ENCODE measurements around the gene MYCL. TPM values are rescaled to one million over a fixed set of nuclear protein-coding genes. Genes with fewer than 3 reads are reported as not detected.
A peak's percentile ranks its signal among the peaks of the same experiment; 100 is the strongest.

The MYCL gene
- polyA plus RNA-seq, 1 experiment = 0.77 TPM

DNA sequence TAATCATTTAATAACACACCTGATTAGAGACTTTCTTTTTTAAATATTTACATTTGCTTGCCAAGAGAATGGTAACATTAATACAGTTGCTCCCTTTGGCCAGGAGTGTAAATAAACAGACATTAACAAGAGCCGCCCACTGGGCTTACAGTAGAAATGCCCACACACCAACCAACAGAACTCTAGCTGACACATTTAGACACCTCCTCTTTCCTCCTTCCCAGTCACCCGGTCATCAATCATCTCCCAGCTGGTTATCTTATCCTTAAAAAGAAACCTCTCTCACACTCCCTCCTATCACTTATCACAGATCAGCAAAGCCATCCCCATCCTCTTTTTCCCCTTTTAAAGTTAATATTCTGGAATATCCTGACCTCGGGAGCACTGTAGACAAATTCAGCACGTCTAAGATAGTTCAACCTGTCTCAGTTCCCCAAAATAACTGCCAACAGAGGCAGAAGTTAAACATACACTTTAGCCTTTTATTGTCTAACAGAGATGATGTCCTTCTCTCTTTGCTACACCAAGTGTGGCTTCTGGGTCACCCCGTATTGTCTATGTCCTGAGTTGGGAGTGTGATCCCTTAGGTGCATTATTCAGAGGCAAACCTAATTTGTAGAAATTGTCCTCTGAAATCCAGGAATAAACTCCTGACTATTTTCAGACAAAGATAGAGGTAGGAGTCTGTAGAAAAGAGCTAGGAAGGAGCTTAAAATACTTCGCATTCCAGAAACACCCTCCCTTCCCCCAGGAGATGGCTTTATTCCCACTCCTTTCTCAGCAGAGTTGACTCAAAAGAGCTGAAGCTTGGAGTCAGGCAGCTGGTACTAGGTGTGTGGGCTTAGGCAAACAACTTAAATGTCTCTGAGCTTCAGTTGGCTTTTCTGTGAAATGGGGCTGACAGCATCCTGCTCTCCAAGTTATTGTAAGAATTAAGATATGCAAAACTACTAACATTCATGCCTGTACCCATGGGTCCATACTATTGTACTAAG, 8.8 kb downstream of the MYCL start:
- H3K9me3 ChIP-seq (ENCODE audit: control insufficient read depth, insufficient read depth, low read length) = no peaks in the 10 kb centered on the region
- TF ChIP-seq, protein P1, sequence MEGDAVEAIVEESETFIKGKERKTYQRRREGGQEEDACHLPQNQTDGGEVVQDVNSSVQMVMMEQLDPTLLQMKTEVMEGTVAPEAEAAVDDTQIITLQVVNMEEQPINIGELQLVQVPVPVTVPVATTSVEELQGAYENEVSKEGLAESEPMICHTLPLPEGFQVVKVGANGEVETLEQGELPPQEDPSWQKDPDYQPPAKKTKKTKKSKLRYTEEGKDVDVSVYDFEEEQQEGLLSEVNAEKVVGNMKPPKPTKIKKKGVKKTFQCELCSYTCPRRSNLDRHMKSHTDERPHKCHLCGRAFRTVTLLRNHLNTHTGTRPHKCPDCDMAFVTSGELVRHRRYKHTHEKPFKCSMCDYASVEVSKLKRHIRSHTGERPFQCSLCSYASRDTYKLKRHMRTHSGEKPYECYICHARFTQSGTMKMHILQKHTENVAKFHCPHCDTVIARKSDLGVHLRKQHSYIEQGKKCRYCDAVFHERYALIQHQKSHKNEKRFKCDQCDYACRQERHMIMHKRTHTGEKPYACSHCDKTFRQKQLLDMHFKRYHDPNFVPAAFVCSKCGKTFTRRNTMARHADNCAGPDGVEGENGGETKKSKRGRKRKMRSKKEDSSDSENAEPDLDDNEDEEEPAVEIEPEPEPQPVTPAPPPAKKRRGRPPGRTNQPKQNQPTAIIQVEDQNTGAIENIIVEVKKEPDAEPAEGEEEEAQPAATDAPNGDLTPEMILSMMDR (IDR thresholded peaks at IDR 0.05; ENCODE audit: low read depth, low read length) = no peak
- no peak overlapping the region for H3K4me3 ChIP-seq (ENCODE audit: low read depth, low read length)
- peak overlapping the region; percentile 13 for H3K27ac ChIP-seq (ENCODE audit: low read depth, low read length)
- POLR2A ChIA-PET = interaction anchor here (0.5 to 2.7 kb wide), 7 partner anchors 9 to 63 kb away, joined by 3 to 10 read pairs (median 5); partner anchors contain the start of genes MFSD2A, MYCL and TRIT1
- DNase-seq (ENCODE audit: low read depth, low spot score) = peak; percentile 48
- CTCF ChIA-PET = interaction anchor here (1.0 to 4.5 kb wide), 5 partner anchors 10 to 139 kb away, joined by 3 to 15 read pairs (median 4); no protein-coding TSS in a partner anchor
- H3K27me3 ChIP-seq (ENCODE audit: control insufficient read depth, insufficient read depth, low read length) = no peaks in the 10 kb centered on the region

DNA sequence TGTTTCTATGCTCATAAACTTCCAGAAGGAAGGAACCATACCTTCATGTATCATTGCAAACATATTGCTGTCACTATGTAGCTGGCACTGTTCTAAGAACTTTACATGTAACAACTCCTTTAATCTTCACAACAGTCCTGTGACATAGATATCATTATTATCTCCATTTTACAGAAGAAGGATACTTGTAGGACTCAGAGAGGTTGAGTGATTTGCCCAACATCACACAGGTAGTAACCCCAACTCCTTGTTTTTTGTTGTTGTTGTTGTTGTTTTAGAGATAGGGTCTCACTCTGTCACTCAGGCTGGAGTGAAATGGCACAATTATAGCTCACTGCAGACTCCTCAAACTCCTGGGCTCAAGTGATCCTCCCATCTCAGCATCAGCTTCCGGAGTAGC, 10.8 kb downstream of the MYCL start:
- Histone ChIP-seq H3K27ac (ENCODE audit: low read depth, low read length) (no peak overlapping the region), H3K9me3 (ENCODE audit: control insufficient read depth, insufficient read depth, low read length) (no peaks in the 10 kb centered on the region), H3K27me3 (ENCODE audit: control insufficient read depth, insufficient read depth, low read length) (no peaks in the 10 kb centered on the region), H3K4me3 (ENCODE audit: low read depth, low read length) (no peak overlapping the region)
- ChIA-PET POLR2A (no interaction called here), CTCF (no interaction called here)
- DNase-seq (ENCODE audit: low read depth, low spot score) = no peak
- TF ChIP-seq, protein P1 (IDR thresholded peaks at IDR 0.05; ENCODE audit: low read depth, low read length) = no peak

DNA sequence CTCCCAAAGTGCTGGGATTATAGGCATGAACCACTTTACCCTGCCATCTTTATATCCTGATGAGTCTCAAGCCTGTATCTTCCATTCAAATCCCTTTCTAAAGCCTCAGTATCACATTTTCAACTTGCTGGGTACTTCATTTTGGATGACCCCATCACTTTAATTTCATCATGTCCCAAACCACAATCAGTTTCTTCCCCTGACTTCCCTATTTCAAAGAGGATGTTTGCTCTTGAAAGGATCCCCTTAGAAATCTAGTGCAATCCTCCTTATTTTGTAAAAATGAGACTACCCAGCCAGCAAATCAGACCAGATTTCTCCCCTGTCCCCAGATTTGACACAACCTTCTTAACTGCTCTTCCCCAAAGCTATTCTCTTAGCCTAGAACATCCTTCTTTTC, 11.4 kb downstream of the MYCL start:
- DNase-seq (ENCODE audit: low read depth, low spot score) = no peak
- CTCF ChIA-PET = interaction anchor here (1.0 kb wide), 1 partner anchor 84 kb away, joined by 3 read pairs; no protein-coding TSS in a partner anchor
- Histone ChIP-seq H3K9me3 (ENCODE audit: control insufficient read depth, insufficient read depth, low read length) (no peaks in the 10 kb centered on the region), H3K27ac (ENCODE audit: low read depth, low read length) (no peak overlapping the region), H3K27me3 (ENCODE audit: control insufficient read depth, insufficient read depth, low read length) (no peaks in the 10 kb centered on the region), H3K4me3 (ENCODE audit: low read depth, low read length) (no peak overlapping the region)
- POLR2A ChIA-PET = no interaction called here
- TF ChIP-seq, protein P1 (IDR thresholded peaks at IDR 0.05; ENCODE audit: low read depth, low read length) = no peak

DNA sequence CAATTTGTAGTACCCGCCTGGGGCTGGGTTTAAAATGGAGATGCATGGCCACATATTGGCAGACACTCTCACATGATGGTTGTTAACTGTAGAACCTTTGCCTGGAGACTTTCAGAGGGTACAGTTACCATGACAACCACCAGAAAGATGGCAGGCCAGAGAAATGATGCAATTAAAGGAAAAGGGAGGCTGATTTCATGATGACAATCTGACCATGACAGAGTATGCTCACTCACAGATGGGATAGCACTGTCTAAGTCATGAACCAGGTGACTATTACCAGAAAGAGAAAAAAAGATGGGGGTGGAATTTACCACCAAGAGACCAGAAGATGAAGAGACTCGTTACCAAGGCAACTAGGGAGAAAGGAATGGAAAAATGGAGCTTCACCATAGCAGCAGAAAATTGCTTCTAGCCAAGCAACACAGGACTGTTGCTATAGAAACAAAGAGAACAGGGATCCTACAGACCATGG, 14.9 kb downstream of the MYCL start:
- Histone ChIP-seq H3K4me3 (ENCODE audit: low read depth, low read length) (no peak overlapping the region), H3K27me3 (ENCODE audit: control insufficient read depth, insufficient read depth, low read length) (no peaks in the 10 kb centered on the region), H3K9me3 (ENCODE audit: control insufficient read depth, insufficient read depth, low read length) (peaks cover 3% of the 10 kb centered on the region; the same call in 1 of the 2 replicates), H3K27ac (ENCODE audit: low read depth, low read length) (no peak overlapping the region)
- POLR2A ChIA-PET = no interaction called here
- TF ChIP-seq, protein P1 (IDR thresholded peaks at IDR 0.05; ENCODE audit: low read depth, low read length) = no peak
- no peak for DNase-seq (ENCODE audit: low read depth, low spot score)
- CTCF ChIA-PET = interaction anchor here (0.7 to 1.1 kb wide), 2 partner anchors 9 to 145 kb away, joined by 3 to 4 read pairs; no protein-coding TSS in a partner anchor

DNA sequence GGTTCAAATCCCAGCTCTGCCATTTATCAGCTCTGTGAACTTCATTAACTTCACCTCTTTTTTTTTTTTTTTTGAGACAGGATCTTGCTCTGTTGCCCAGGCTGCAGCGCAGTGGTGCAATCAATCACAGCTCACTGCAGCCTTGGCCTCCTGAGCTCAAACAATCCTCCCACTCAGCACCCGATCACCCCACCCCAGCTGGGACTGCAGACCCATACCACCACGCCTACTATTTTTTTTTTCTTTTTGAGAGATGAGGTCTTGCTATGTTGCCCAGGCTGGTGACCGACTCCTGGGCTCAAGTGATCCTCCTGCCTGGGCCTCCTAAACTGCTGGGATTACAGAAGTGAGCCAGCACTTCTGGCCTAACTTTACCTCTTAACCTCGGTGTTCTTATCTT, 16.2 kb downstream of the MYCL start:
- ChIA-PET POLR2A (no interaction called here), CTCF (no interaction called here)
- no peak overlapping the region for H3K4me3 ChIP-seq (ENCODE audit: low read depth, low read length)
- no peaks in the 10 kb centered on the region for H3K27me3 ChIP-seq (ENCODE audit: control insufficient read depth, insufficient read depth, low read length)
- H3K9me3 ChIP-seq (ENCODE audit: control insufficient read depth, insufficient read depth, low read length) = peaks cover 3% of the 10 kb centered on the region; the same call in 1 of the 2 replicates
- H3K27ac ChIP-seq (ENCODE audit: low read depth, low read length) = no peak overlapping the region
- TF ChIP-seq, protein P1 (IDR thresholded peaks at IDR 0.05; ENCODE audit: low read depth, low read length) = no peak
- DNase-seq (ENCODE audit: low read depth, low spot score) = no peak
